Stimulated activated CD4-positive, alpha-beta T cell treated with anti-CD3 and anti-CD28 coated beads, Interleukin-12 subunit alpha, Interleukin-12 subunit beta, amount 100 ng/mL, for 48 hours (primary cell): ENCODE measurements around the gene CCT6A.
"Not testable (repeated sequence)": the region's sequence is repeated elsewhere in the genome, so short reads cannot be mapped to it uniquely, and the experiment has no call there.

Source experiments
- DNase-seq, 3 donors: peaks; one replicate each; pipeline ENCODE4 v3.0.0-alpha.2; 2020; ENCODE audit warnings: low read depth in 2 of 3, low spot score in 1 of 3

CCT6A gene

GRCh38 chr7:56051053-56051338 is 569 bp upstream of the CCT6A start:
- no peak for DNase-seq

- DNase-seq = no peak
These were observed 1.8 kb downstream of the CCT6A start for GRCh38 chr7:56053379-56053778.

GRCh38 chr7:56053993-56054392 is 2.4 kb downstream of the CCT6A start:
- DNase-seq = no peak

DNA sequence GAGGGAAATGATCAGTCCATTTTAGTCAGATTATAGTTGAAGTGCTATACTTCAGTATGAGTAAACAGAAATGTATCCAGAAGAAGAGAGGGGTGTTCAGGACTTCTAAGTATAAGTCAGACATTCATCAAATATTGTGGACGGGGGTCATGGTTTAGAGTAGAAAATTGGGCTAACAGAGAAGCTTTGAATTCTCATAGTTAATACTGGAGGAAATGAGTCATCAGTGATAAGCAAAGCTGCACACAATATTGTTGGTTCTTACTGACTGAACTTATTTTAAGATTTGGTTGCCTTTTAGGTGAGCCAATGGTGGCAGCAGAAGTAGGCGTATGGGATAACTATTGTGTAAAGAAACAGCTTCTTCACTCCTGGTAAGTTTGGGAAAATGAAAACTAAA is 10.8 kb downstream of the CCT6A start:
- DNase-seq = no peak

- no peak for DNase-seq
These were observed 11.9 kb downstream of the CCT6A start for GRCh38 chr7:56063500-56063881.

GRCh38 chr7:56063882-56064625 is 12.5 kb downstream of the CCT6A start, which contains the start of gene SUMF2:
TSS of gene SUMF2 (plus strand) at chr7:56064286. CDS start at chr7:56064312, 26 bp downstream.
- peak; percentile 77 to 84 (median 83) for DNase-seq

DNA sequence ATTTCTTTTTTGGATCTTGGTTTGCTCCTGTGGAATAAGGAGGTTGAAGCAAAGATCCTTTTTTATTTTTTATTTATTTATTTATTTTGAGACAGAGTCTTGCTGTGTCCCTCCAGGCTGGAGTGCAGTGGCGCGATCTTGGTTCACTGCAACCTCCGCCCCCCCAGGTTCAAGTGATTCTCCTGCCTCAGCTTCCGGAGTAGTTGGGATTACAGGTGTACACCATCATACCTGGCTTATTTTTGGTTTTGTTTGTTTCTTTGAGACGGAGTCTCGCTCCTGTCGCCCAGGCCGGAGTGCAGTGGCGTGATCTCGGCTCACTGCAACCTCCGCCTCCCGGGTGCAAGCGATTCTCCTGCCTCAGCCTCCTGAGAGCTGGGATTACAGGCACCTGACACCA is 14.8 kb downstream of the CCT6A start:
- not testable (repeated sequence) for DNase-seq

DNA sequence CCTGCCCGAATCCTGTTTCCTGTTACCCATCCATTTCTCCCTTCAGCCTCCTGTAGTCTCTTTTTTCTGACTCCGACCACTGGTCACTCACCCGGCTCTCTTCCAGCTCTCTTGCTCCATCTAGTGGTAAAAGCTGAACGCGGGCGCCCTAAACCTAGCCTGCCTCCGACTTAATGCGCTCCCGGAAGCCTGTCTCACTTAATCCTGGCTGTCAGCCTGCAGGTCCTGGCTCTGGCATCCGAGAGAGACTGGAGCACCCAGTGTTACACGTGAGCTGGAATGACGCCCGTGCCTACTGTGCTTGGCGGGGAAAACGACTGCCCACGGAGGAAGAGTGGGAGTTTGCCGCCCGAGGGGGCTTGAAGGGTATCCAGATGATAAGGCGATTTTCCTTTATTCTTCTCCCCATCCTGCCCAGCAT is 22.8 kb downstream of the CCT6A start:
- peak; percentile 48 to 83 (median 62) for DNase-seq

DNA sequence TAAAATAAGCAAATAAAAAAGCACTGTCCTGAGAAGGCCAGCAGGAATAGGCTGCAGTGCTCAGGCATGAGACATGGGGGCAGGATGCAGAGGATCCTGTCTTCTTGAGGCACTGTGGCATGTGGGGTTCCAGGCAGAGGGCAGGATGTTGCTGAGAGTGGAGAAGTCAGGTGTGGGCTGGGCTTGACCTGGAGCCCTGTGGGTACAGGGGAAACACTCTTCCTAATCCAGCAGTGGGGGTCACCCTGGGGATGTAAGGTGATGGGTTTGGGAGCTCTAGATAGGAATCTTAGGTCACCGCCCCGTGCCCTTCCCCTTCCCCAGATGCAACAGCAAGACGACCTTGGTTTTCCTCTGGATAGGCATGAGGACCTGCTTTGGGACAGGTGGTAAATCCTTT is 26.1 kb downstream of the CCT6A start:
- no peak for DNase-seq

DNA sequence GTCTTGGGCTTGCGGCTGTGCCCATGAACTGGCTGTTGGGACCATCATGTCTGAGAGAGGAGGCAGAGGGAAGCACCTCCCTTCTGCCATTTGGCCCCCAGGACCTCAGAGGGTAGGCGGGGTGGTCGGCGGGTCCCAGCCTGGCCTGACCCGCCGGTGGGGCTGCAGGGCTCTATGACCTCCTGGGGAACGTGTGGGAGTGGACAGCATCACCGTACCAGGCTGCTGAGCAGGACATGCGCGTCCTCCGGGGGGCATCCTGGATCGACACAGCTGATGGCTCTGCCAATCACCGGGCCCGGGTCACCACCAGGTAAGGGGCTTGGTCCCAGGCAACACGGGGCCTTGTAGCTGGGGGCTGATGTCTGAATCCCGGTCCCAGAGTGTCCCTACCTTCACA is 26.6 kb downstream of the CCT6A start:
- DNase-seq = no peak

- no peak for DNase-seq
These were observed 28.1 kb downstream of the CCT6A start for GRCh38 chr7:56079450-56080185.

DNA sequence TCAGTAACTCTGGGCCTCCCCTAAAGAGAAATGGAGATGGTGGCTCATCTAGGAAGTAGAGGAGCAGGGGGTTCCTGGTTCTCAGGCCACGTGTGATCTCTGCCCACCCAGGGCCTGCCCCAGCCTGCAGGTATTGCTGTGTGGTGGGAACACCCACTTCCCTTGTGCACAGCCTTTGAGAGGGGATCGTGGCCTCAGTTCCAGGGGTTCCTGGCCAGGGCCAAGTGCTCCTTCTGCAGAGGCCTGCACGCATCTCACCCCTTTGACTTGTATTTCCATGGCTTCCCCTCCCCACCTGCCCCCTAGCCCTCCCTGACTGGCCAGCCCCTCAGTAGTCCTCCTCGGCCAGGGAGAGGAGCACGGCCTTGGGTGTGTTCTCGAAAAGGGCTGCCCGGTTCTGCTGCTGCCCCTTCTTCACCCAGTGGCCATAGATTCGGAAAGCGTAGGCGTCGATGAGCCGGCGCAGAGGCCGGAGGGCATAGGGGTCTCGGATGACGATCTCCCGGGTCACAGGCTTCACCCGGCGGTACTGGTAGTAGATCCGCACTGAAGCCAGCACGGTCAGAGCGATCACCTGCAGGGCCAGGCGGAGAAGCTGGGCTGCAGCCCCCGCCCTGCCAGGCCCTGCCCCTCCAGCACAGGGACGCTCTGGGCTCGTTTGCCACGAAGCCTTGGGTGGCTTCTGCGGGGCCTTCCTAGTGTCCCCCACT is 29.3 kb downstream of the CCT6A start:
- DNase-seq = not testable (repeated sequence)

- no peak for DNase-seq
These were observed 30.2 kb downstream of the CCT6A start for GRCh38 chr7:56081626-56082340.

DNA sequence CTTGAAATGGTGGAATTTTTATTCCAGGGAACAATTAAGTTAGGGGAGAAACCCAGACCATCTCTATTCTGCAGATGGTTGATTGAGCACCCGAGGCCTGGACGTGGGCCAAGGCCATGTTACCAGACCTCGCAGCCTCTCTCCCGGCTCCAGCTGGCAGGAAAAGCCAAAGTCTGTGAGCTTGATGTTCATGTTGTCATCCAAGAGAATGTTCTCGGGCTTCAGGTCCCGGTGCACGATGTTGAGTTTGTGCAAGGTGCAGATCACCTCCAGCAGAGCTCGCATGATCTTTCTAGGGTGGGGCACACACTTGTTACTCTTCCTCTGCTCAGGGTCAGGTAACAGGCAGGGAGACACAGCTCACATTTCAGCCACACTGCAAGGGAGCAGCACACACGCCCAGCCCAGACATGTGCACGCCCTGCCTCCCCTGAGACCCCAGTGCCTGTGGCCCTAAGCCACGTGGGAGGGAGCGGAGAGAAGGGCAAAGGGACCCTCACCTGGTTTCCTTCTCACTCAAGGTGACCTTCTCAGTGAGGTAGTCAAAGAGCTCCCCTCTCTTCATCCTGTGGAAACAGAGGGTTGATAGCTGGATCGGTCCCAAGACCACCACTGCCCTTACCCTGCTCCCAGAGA is 31.7 kb downstream of the CCT6A start:
- no peak for DNase-seq

- DNase-seq = no peak
These were observed 35.2 kb downstream of the CCT6A start for GRCh38 chr7:56086761-56087160.

DNA sequence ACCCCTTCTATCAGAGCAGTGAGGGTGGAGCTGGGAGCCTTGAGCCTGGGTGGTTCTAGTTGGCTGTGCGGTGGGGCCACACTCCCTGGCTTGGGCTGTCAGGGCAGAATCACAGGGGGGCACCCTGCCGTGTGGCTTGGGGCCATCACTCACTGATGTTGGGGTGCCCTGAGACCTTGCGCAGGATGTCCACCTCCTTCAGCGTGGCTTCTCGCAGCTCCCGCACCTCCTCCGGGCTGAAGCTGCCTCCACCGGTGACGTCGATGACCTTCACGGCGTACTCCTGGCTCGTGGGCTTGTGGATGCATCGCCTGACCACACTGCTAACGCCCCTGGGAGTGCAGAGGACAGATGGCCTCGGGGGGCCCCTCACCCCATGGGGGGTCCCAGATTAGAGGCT is 35.9 kb downstream of the CCT6A start:
- no peak for DNase-seq

DNA sequence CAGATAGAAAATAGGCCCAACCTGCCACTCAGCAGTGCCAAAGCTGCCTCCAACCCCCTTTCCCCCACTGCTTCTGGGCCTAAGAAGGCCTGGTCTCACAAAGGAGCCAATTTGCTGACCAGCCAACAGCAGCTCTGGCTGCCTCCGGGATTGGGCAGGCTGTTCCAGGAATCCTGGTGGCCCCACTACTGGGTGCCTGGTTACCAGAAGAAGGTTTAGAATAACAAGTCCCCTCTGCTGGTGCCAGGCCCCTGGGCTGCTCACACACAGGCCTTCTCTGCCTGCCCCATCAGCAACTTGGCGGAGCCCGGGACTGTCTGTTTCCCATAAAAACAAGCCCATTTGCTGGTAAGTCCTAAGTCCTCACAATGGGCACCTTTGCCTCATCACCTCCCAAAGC is 40.0 kb downstream of the CCT6A start:
- DNase-seq = no peak

- not testable (repeated sequence) for DNase-seq
These were observed 40.8 kb downstream of the CCT6A start for GRCh38 chr7:56092388-56092787.

DNA sequence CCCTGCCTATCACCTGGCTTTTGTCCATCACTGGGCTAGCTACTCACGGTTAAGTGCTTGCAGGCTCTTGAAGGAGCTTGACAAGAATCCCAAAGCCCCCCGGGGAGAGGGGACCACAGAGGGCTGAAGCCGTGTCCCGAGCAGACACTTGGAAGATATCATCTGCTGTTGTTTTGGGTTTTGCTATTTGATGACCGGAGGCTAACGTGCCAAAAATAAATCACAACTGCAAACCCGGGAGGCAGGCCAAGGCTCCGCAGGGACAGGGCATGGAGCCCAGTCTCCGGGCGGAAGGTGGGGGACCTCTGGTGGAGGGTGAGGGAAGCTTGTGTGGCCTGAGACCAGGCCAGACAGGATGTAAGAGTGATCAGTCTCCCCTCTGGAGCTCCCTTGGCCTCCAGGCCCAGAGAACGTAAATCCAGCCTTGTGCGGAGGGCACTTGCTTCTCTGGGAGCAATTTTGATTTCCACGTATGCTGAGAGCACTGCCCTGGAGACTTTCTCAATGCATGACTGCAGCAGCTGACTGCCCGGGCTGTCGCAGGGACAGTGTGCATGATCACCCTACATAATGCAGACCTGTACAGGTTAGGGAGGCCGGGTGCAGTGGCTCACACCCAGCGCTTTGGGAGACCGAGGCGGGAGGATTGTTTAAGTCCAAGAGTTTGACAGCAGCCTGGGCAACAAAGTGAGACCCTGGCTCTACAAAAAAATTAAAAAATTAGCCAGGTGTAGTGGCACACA is 41.4 kb downstream of the CCT6A start, which contains the start of gene PHKG1:
TSS of gene PHKG1 (minus strand) at position 164 of the 743 bp plus-strand sequence. CDS start 4,011 bp downstream, outside the sequence.
- DNase-seq = no peak

- DNase-seq = no peak
These were observed 46.1 kb downstream of the CCT6A start for GRCh38 chr7:56097700-56098099.
